ENCODE measurements around the gene OCA2.

The OCA2 gene

DNA sequence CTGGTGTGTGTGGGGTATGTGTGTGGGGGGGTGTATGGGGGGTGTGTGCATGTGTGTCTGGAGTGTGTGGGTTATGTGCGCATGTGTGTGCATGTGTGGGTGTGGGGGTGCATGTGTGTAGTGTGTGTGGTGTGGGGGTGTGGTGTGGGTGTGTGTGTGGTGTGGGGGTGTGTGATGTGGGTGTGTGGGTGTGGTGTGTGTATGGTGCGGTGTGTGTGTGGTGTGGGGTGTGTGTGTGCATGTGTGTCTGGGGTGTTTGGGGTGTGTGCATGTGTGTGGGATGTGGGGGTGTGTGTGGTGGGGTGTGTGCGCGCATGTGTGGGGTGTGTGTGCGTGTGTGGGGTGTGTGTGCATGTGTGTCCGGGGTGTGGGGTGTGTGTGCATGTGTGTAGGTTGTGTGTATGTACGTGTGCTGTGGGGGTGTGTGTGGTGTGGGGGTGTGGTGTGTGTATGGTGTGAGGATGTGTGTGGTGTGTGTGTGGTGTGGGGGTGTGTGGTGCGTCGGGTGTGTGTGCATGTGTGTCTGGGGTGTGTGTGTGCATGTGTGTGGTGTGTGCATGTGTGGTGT, 6.2 kb upstream of the OCA2 start:
- Histone ChIP-seq H3K27me3 (ENCODE audit: control insufficient read depth, insufficient read depth, low read length, poor library complexity, severe bottlenecking) (peaks cover 50% of the 10 kb centered on the region), H3K4me3 (ENCODE audit: insufficient read depth, low read depth, low read length) (no peak overlapping the region), H3K4me1 (ENCODE audit: control insufficient read depth, insufficient read depth, low read length) (peaks cover 5% of the 10 kb centered on the region), H3K36me3 (ENCODE audit: control insufficient read depth, insufficient read depth, low read length) (no peaks in the 10 kb centered on the region), H3K9me3 (ENCODE audit: control insufficient read depth, low read length) (no peaks in the 10 kb centered on the region), H3K27ac (ENCODE audit: insufficient read depth, low read depth, low read length, poor library complexity, severe bottlenecking) (no peak overlapping the region)
- WGBS, 2 experiments: 95 to 98% methylated on average over 9 of the region's 9 CpGs

DNA sequence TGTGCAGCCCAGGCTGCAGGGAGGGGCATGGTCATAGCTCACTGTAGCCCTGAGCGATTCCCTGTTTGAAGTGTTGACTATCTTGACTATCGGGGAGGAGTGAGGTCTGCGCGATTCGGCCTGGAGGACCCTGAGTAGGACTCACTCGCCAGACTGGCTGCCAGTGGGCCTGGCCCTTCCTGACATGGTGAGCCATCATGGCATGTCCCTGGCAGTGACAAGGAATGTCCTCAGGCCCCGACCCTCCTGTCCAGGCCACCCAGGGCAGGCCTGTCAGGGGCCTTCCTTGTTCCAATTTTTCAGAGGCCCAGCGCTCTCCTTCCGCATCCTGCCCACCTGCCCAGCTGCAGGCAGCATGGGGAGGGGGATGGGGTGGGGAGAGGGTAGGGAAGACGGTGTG, 5.2 kb upstream of the OCA2 start:
- H3K4me3 ChIP-seq (ENCODE audit: insufficient read depth, low read depth, low read length): no peak overlapping the region
- H3K4me1 ChIP-seq (ENCODE audit: control insufficient read depth, insufficient read depth, low read length): peaks cover 5% of the 10 kb centered on the region
- H3K36me3 ChIP-seq (ENCODE audit: control insufficient read depth, insufficient read depth, low read length): no peaks in the 10 kb centered on the region
- H3K27me3 ChIP-seq (ENCODE audit: control insufficient read depth, insufficient read depth, low read length, poor library complexity, severe bottlenecking): peaks cover 59% of the 10 kb centered on the region
- WGBS, 2 experiments: 62% methylated on average over 10 of the region's 10 CpGs
- H3K9me3 ChIP-seq (ENCODE audit: control insufficient read depth, low read length): no peaks in the 10 kb centered on the region
- H3K27ac ChIP-seq (ENCODE audit: insufficient read depth, low read depth, low read length, poor library complexity, severe bottlenecking): no peak overlapping the region

DNA sequence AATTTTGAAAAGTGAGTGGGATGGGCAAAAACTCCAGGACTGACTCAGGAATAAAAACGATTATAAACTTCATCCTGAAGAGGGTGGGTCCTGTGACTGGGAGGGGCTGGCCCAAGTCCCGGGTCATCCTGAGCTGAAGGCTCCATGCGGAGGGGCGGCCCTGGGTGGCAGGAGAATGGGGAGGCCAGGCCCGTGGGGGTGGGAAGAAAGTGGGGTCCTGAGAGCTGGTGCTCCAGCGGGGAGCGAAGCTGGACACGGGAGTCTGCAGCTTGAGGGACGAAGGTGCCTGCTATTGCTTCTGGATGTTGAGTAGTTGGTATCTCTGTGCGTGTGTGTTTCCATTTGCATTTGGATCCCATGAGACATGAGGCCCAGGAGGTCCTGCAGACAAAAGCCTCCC, 4.7 kb upstream of the OCA2 start:
- no peaks in the 10 kb centered on the region for H3K9me3 ChIP-seq (ENCODE audit: control insufficient read depth, low read length)
- H3K36me3 ChIP-seq (ENCODE audit: control insufficient read depth, insufficient read depth, low read length): no peaks in the 10 kb centered on the region
- peaks cover 64% of the 10 kb centered on the region for H3K27me3 ChIP-seq (ENCODE audit: control insufficient read depth, insufficient read depth, low read length, poor library complexity, severe bottlenecking)
- no peak overlapping the region for H3K27ac ChIP-seq (ENCODE audit: insufficient read depth, low read depth, low read length, poor library complexity, severe bottlenecking)
- no peak overlapping the region for H3K4me3 ChIP-seq (ENCODE audit: insufficient read depth, low read depth, low read length)
- peaks cover 8% of the 10 kb centered on the region for H3K4me1 ChIP-seq (ENCODE audit: control insufficient read depth, insufficient read depth, low read length)
- WGBS, 2 experiments: 81 to 83% methylated on average over 10 of the region's 10 CpGs

DNA sequence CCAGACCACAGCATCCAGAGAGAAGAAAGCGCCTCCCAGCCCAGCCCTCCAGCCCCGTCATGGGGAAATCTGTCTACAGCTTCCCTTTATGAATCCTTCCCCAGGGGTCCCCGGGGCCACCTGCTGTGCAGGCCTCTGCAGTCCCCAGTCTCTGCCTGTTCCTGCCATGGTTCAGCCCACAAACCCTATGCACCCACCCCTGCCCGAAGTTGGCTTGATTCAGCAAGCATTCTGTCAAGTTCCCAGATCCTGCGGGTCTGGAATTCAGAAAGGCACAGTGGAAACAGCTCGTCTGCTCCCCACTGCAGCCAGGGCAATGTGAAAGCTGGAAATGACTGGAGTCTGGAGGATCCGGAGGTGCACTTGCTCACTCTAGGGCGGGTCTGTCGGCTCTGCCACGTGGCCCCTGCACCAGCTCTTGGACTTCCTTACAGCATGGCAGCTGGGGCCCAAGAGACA, 2.9 kb upstream of the OCA2 start:
- H3K4me3 ChIP-seq (ENCODE audit: insufficient read depth, low read depth, low read length): no peak overlapping the region
- H3K36me3 ChIP-seq (ENCODE audit: control insufficient read depth, insufficient read depth, low read length): no peaks in the 10 kb centered on the region
- WGBS, 2 experiments: 67 to 72% methylated on average over 10 of the region's 10 CpGs
- H3K27me3 ChIP-seq (ENCODE audit: control insufficient read depth, insufficient read depth, low read length, poor library complexity, severe bottlenecking): peaks cover 69% of the 10 kb centered on the region
- H3K9me3 ChIP-seq (ENCODE audit: control insufficient read depth, low read length): no peaks in the 10 kb centered on the region
- H3K27ac ChIP-seq (ENCODE audit: insufficient read depth, low read depth, low read length, poor library complexity, severe bottlenecking): no peak overlapping the region
- H3K4me1 ChIP-seq (ENCODE audit: control insufficient read depth, insufficient read depth, low read length): peaks cover 14% of the 10 kb centered on the region

DNA sequence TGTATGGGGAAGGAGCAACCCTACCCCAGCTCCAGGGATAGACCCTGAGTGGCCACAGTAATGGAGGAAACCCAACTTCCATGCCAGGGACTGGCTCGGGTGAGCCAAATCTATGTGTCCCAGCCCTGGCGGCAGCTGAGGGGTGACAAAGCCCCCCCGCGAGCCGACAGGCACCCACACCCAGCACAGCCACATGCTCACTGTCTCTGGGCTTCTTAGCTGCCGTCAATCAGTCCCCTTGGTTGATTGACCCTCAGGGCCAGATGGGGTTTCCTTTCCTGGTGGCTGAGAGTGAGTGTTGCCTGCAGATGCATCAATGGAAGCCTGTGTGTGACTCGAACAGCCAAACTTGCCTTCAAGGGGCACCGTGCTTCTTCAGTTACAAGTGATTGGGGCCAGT, 2.1 kb upstream of the OCA2 start:
- WGBS, 2 experiments: 70 to 74% methylated on average over 8 of the region's 8 CpGs
- Histone ChIP-seq H3K9me3 (ENCODE audit: control insufficient read depth, low read length) (no peaks in the 10 kb centered on the region), H3K4me1 (ENCODE audit: control insufficient read depth, insufficient read depth, low read length) (peaks cover 20% of the 10 kb centered on the region), H3K4me3 (ENCODE audit: insufficient read depth, low read depth, low read length) (no peak overlapping the region), H3K36me3 (ENCODE audit: control insufficient read depth, insufficient read depth, low read length) (no peaks in the 10 kb centered on the region), H3K27me3 (ENCODE audit: control insufficient read depth, insufficient read depth, low read length, poor library complexity, severe bottlenecking) (peaks cover 69% of the 10 kb centered on the region), H3K27ac (ENCODE audit: insufficient read depth, low read depth, low read length, poor library complexity, severe bottlenecking) (no peak overlapping the region)

DNA sequence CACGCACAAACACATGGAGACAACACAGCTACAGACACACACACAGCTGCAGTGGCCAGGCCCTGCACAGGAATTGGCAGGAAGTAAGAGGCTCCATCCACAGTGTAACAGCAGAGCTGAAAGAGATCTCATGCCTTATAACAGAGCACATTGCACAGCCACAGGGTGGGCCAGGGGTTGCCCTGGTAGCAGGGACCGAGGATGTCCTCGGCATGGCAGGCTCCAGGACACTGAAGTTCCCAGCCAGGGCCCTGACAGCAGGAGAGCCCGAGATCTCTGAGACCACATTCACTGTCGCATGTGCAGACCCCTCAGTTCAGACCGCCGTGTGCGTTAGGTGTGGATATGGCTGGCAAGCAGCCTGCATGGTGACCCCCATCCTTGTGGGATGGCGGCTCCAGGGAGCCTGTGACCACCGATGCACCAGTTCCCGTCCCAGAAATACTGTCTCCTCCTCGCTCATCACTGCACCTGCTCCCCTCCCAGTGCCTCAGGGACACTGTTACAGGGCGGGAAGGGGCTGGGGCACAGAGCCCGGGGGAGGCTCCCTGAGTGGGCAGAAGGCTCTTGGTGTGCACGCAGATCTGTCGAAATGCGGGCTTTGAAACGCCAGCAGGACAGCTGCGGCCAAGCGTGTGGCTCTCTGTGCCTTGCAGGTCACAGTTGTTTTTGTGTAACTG, 1.5 kb upstream of the OCA2 start:
- WGBS, 2 experiments: 89 to 91% methylated on average over 20 of the region's 20 CpGs
- Histone ChIP-seq H3K27me3 (ENCODE audit: control insufficient read depth, insufficient read depth, low read length, poor library complexity, severe bottlenecking) (peaks cover 69% of the 10 kb centered on the region), H3K27ac (ENCODE audit: insufficient read depth, low read depth, low read length, poor library complexity, severe bottlenecking) (no peak overlapping the region), H3K9me3 (ENCODE audit: control insufficient read depth, low read length) (no peaks in the 10 kb centered on the region), H3K36me3 (ENCODE audit: control insufficient read depth, insufficient read depth, low read length) (no peaks in the 10 kb centered on the region), H3K4me1 (ENCODE audit: control insufficient read depth, insufficient read depth, low read length) (peaks cover 21% of the 10 kb centered on the region), H3K4me3 (ENCODE audit: insufficient read depth, low read depth, low read length) (no peak overlapping the region)

DNA sequence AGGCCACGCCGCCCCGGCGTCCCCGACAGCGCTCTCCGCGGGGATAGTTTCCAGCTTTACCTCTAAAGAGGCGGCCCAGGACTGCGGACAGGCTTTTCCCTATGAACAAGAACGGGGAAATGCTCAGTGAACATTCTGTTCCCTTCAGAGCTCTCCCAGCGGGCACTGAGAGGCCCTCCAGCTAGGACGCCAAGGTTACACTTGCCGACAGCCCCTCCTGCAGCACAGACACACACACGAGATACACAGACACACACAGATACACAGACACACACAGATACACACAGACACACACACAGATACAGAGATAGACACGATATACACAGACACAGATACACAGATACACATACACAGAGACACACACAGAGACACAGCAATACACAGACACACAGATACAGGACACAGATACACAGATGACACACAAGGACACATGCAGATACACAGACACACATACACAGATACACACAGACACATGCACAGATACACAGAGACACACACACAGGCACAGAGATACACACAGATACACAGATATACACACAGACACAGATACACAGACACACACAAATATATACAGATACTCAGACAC, 533 bp upstream of the OCA2 start:
- H3K27me3 ChIP-seq (ENCODE audit: control insufficient read depth, insufficient read depth, low read length, poor library complexity, severe bottlenecking): peaks cover 79% of the 10 kb centered on the region
- no peak overlapping the region for H3K27ac ChIP-seq (ENCODE audit: insufficient read depth, low read depth, low read length, poor library complexity, severe bottlenecking)
- H3K4me1 ChIP-seq (ENCODE audit: control insufficient read depth, insufficient read depth, low read length): peaks cover 21% of the 10 kb centered on the region
- no peaks in the 10 kb centered on the region for H3K36me3 ChIP-seq (ENCODE audit: control insufficient read depth, insufficient read depth, low read length)
- 10 to 11% methylated on average over 16 of the region's 16 CpGs for WGBS, 2 experiments
- no peaks in the 10 kb centered on the region for H3K9me3 ChIP-seq (ENCODE audit: control insufficient read depth, low read length)
- peak overlapping the region; percentile 31 for H3K4me3 ChIP-seq (ENCODE audit: insufficient read depth, low read depth, low read length)

DNA sequence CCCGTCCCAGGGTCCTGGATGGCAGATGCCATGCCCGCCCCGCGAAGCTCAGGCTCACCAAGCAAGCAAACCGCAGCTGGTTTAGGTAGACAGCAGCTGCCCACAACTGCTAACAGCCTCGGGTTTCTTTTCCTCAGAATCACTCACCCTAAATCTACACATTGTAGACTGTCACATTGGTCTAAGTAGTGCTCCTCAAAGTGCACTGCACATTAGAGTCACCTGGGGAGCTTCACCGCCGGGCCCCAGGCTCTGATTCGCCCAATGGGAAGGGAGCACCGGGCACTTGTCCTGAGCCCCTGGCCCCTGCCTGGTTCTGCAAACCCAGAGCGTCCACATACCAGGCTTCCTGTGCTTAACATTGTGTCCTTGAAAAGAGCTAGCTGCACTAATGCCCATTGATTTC, 752 bp downstream of the OCA2 start:
- WGBS, 2 experiments: 60 to 63% methylated on average over 11 of the region's 11 CpGs
- Histone ChIP-seq H3K27me3 (ENCODE audit: control insufficient read depth, insufficient read depth, low read length, poor library complexity, severe bottlenecking) (peaks cover 92% of the 10 kb centered on the region), H3K36me3 (ENCODE audit: control insufficient read depth, insufficient read depth, low read length) (no peaks in the 10 kb centered on the region), H3K9me3 (ENCODE audit: control insufficient read depth, low read length) (no peaks in the 10 kb centered on the region), H3K27ac (ENCODE audit: insufficient read depth, low read depth, low read length, poor library complexity, severe bottlenecking) (no peak overlapping the region), H3K4me1 (ENCODE audit: control insufficient read depth, insufficient read depth, low read length) (peaks cover 21% of the 10 kb centered on the region), H3K4me3 (ENCODE audit: insufficient read depth, low read depth, low read length) (no peak overlapping the region)

DNA sequence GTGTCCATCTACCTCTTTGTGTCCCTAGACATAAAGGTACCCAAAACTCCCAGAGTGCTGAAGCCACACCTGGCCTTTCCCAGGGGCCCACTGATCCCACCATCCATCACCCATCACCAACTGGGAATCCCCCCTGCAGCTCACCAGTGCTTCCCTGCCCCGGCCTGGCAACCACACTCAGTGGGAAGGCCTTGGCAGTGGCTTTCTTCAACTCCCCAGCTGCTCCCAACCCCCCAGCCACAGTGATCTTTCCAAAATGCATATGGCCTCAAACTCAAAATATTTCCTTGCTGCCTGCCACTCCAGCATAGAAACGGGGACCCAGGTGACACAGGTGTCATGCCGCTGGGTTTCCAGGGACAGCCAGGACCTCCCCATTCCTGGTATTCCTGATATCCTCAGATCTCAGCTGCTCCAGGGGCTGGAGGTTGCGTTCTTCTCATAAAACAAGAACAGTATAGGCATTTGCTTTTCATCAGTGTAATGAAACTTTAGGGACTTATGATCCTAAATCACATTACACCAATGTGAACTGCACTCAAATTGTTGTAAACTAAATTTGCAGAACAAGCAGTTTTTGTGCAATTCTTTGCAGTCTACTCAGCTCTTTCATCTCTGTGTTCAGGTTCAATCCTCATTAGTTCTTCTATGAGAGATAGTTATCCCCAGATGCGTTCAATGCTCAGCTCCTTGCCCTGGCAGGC, 1.3 kb downstream of the OCA2 start:
- Histone ChIP-seq H3K27ac (ENCODE audit: insufficient read depth, low read depth, low read length, poor library complexity, severe bottlenecking) (no peak overlapping the region), H3K36me3 (ENCODE audit: control insufficient read depth, insufficient read depth, low read length) (no peaks in the 10 kb centered on the region), H3K9me3 (ENCODE audit: control insufficient read depth, low read length) (no peaks in the 10 kb centered on the region), H3K4me3 (ENCODE audit: insufficient read depth, low read depth, low read length) (no peak overlapping the region), H3K27me3 (ENCODE audit: control insufficient read depth, insufficient read depth, low read length, poor library complexity, severe bottlenecking) (peaks cover 98% of the 10 kb centered on the region), H3K4me1 (ENCODE audit: control insufficient read depth, insufficient read depth, low read length) (peaks cover 21% of the 10 kb centered on the region)
- WGBS, 2 experiments: 83 to 86% methylated on average over 5 of the region's 5 CpGs

Measured in ectodermal cell (in vitro differentiated cells).